UCSD-AML1 (cell line): Measurements from ENCODE around the gene RILPL2.
A peak's percentile ranks its signal among the peaks of the same experiment; 100 is the strongest.
"Not testable (repeated sequence)": the region's sequence is repeated elsewhere in the genome, so short reads cannot be mapped to it uniquely, and the experiment has no call there.

Experiments used
- DNase-seq: peaks from one replicate; lab custom pipeline; 2025; ENCODE audit not compliant: unreplicated experiment; lab: John Stamatoyannopoulos, UW

RILPL2 gene

GRCh38 chr12:123407269-123407668, 29.2 kb downstream of the RILPL2 start:
- DNase-seq: not testable (repeated sequence)

- no peak for DNase-seq
Measured at GRCh38 chr12:123404581-123404980, 31.9 kb downstream of the RILPL2 start.

GRCh38 chr12:123401753-123402683, 34.5 kb downstream of the RILPL2 start:
- DNase-seq: no peak

- DNase-seq: no peak
Measured at GRCh38 chr12:123399255-123399617, 37.2 kb downstream of the RILPL2 start.

- no peak for DNase-seq
Measured at GRCh38 chr12:123398550-123399254, 37.8 kb downstream of the RILPL2 start.

GRCh38 chr12:123398177-123398549, 38.3 kb downstream of the RILPL2 start:
- no peak for DNase-seq

GRCh38 chr12:123397400-123397799, 39.1 kb downstream of the RILPL2 start:
- DNase-seq: no peak

- DNase-seq: no peak
Measured at GRCh38 chr12:123396954-123397353, 39.5 kb downstream of the RILPL2 start.

- DNase-seq: no peak
Measured at GRCh38 chr12:123396543-123396942, 39.9 kb downstream of the RILPL2 start.

GRCh38 chr12:123395236-123395635, 41.2 kb downstream of the RILPL2 start:
- DNase-seq: no peak

GRCh38 chr12:123393747-123394146, 42.7 kb downstream of the RILPL2 start:
- no peak for DNase-seq

- DNase-seq: no peak
Measured at GRCh38 chr12:123391546-123392343, 44.7 kb downstream of the RILPL2 start.

- peak; percentile 20 for DNase-seq
Measured at GRCh38 chr12:123390498-123391426, 45.7 kb downstream of the RILPL2 start.

- peak; percentile 35 for DNase-seq
Measured at GRCh38 chr12:123389560-123390351, 46.7 kb downstream of the RILPL2 start.

- DNase-seq: no peak
Measured at GRCh38 chr12:123388951-123389559, 47.4 kb downstream of the RILPL2 start.

- DNase-seq: peak; percentile 77
Measured at GRCh38 chr12:123388177-123388950, 48.1 kb downstream of the RILPL2 start.

- peak; percentile 42 for DNase-seq
Measured at GRCh38 chr12:123387508-123388176, 48.8 kb downstream of the RILPL2 start.

- not testable (repeated sequence) for DNase-seq
Measured at GRCh38 chr12:123385536-123385935, 50.9 kb downstream of the RILPL2 start.
